HL-60 (cell line): ENCODE results near the gene CAMKMT.

Experiments
- DNase-seq, 2 experiments: peaks; one replicate each; pipeline ENCODE4 v3.0.0-alpha.2; 2010 to 2020; ENCODE audit warnings: low read depth in 1 of 2, low spot score in 1 of 2
- H3K27ac ChIP-seq: fragments of 250-450 bp; sonication (Bioruptor Pico); replicated peaks from 2 replicates; pipeline ENCODE4 v1.5.1; 2020; ENCODE audit warnings: mild to moderate bottlenecking, moderate library complexity
- H3K27me3 ChIP-seq: fragments of 250-450 bp; sonication (Bioruptor Pico); 2 replicates; pipeline ENCODE4 v1.5.1; 2021; ENCODE audit warnings: mild to moderate bottlenecking, moderate library complexity; ENCODE audit not compliant: insufficient read depth, poor library complexity, severe bottlenecking
- H3K4me3 ChIP-seq: replicated peaks from 2 replicates; pipeline ENCODE4 v1.5.1; 2011; ENCODE audit warnings: mild to moderate bottlenecking, control low read depth, low read length; ENCODE audit not compliant: insufficient read depth
- GABPA ChIP-seq: IDR thresholded peaks from 2 replicates; pipeline ENCODE4 v1.6.1; 2012; ENCODE audit warnings: low read depth
- POLR2AphosphoS5 ChIP-seq: IDR thresholded peaks from 2 replicates; pipeline ENCODE4 v1.6.1; 2012; ENCODE audit warnings: low read depth
- SPI1 ChIP-seq: IDR thresholded peaks from 2 replicates; pipeline ENCODE4 v1.6.1; 2012; ENCODE audit warnings: low read depth, mild to moderate bottlenecking, borderline replicate concordance
- TF ChIP-seq, protein P1 (sequence below): IDR thresholded peaks from 2 replicates; pipeline ENCODE4 v1.6.1; 2012; ENCODE audit warnings: low read depth; ENCODE audit not compliant: insufficient replicate concordance
- TF ChIP-seq, protein P2 (sequence below): IDR thresholded peaks from one replicate; pipeline ENCODE4 v1.5.1; 2011; ENCODE audit warnings: low read length, control low read depth, inconsistent platforms; ENCODE audit not compliant: insufficient read depth

Gene CAMKMT

DNA sequence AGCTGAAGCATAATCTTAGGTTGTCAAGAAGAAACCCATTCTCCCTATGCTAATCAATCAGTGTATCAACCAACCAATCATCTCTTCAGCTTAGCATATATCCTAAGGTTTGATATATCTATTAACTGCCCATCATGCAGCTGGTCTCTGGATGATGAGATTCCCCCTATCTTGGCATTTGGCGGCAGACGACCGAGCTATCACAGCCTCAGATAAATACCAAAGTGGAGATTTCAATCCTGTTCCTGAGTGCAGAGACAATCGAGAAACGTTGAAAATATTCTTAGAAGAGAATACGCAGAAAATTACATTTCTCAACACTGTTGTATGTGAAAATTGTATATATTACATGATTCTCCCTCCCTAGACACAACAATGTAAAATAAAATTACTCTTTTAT, 320.7 kb downstream of the CAMKMT start:
- Histone ChIP-seq H3K27me3 (no peaks in the 10 kb centered on the region), H3K4me3 (no peak overlapping the region), H3K27ac (no peak overlapping the region)
- TF ChIP-seq POLR2AphosphoS5 = no peak
- TF ChIP-seq, protein P1, sequence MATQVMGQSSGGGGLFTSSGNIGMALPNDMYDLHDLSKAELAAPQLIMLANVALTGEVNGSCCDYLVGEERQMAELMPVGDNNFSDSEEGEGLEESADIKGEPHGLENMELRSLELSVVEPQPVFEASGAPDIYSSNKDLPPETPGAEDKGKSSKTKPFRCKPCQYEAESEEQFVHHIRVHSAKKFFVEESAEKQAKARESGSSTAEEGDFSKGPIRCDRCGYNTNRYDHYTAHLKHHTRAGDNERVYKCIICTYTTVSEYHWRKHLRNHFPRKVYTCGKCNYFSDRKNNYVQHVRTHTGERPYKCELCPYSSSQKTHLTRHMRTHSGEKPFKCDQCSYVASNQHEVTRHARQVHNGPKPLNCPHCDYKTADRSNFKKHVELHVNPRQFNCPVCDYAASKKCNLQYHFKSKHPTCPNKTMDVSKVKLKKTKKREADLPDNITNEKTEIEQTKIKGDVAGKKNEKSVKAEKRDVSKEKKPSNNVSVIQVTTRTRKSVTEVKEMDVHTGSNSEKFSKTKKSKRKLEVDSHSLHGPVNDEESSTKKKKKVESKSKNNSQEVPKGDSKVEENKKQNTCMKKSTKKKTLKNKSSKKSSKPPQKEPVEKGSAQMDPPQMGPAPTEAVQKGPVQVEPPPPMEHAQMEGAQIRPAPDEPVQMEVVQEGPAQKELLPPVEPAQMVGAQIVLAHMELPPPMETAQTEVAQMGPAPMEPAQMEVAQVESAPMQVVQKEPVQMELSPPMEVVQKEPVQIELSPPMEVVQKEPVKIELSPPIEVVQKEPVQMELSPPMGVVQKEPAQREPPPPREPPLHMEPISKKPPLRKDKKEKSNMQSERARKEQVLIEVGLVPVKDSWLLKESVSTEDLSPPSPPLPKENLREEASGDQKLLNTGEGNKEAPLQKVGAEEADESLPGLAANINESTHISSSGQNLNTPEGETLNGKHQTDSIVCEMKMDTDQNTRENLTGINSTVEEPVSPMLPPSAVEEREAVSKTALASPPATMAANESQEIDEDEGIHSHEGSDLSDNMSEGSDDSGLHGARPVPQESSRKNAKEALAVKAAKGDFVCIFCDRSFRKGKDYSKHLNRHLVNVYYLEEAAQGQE = no peak
- TF ChIP-seq SPI1 = no peak
- TF ChIP-seq GABPA = no peak
- TF ChIP-seq, protein P2, sequence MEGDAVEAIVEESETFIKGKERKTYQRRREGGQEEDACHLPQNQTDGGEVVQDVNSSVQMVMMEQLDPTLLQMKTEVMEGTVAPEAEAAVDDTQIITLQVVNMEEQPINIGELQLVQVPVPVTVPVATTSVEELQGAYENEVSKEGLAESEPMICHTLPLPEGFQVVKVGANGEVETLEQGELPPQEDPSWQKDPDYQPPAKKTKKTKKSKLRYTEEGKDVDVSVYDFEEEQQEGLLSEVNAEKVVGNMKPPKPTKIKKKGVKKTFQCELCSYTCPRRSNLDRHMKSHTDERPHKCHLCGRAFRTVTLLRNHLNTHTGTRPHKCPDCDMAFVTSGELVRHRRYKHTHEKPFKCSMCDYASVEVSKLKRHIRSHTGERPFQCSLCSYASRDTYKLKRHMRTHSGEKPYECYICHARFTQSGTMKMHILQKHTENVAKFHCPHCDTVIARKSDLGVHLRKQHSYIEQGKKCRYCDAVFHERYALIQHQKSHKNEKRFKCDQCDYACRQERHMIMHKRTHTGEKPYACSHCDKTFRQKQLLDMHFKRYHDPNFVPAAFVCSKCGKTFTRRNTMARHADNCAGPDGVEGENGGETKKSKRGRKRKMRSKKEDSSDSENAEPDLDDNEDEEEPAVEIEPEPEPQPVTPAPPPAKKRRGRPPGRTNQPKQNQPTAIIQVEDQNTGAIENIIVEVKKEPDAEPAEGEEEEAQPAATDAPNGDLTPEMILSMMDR = no peak
- DNase-seq = no peak

DNA sequence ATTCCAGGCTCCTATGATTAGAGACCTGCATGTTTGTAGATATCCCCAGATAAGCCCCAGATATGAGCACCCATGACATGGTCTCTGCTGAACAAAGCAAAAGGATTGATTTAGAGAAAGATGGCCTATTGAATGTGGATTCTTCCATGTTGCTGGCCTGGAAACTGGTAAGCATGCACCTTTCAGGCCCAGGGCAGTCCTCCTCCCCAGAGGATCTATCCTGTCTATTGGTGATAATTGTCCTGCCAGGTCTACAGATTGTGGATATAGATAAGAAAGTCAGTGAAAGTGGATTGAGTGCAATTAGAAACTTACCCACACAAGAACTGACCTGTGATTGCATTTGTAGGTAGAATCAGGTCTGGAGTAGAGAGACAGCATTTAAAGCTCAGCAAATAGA, 322.8 kb downstream of the CAMKMT start:
- no peak overlapping the region for H3K27ac ChIP-seq
- DNase-seq = no peak
- TF ChIP-seq, protein P1 = no peak
- TF ChIP-seq POLR2AphosphoS5 = no peak
- no peak for TF ChIP-seq GABPA
- no peak for TF ChIP-seq SPI1
- TF ChIP-seq, protein P2 = no peak
- H3K4me3 ChIP-seq = no peak overlapping the region
- H3K27me3 ChIP-seq = no peaks in the 10 kb centered on the region

DNA sequence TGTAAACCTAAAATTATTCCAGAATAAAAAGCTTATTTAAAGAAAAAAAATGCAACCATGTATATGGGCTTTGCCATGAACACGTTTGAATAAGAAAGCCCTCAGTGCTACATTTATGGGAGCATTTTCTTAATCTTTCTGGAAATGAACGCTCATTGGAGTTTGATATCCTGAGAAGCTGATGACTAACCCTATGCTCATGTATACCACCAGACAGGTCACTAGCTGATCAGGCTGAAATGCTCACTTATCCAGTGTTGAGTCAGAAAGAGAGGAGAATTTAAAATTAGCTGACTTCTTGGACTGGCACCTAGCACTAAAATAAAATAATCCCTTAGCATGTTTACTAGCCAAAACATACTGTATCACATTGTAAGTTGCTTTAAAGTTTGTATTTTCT, 324.8 kb downstream of the CAMKMT start:
- H3K4me3 ChIP-seq = no peak overlapping the region
- no peak for DNase-seq
- TF ChIP-seq, protein P2 = no peak
- no peak for TF ChIP-seq SPI1
- no peak for TF ChIP-seq GABPA
- TF ChIP-seq POLR2AphosphoS5 = no peak
- TF ChIP-seq, protein P1 = no peak
- no peak overlapping the region for H3K27ac ChIP-seq
- no peaks in the 10 kb centered on the region for H3K27me3 ChIP-seq
